ENCODE results near the gene TTLL1.

- TF ChIP-seq CTCF (IDR thresholded peaks at IDR 0.05) (no peak), POLR2A (IDR thresholded peaks at IDR 0.05) (no peak)
Observed at GRCh38 chr22:43036282-43036829, 52.8 kb downstream of the TTLL1 start.

All from esophagus squamous epithelium (tissue), 4 donors.